NCI-H146 (cell line): Measurements from ENCODE around the gene CMTM3.
"Not testable (repeated sequence)": the region's sequence is repeated elsewhere in the genome, so short reads cannot be mapped to it uniquely, and the experiment has no call there.

Experiments used
- DNase-seq: peaks from one replicate; lab custom pipeline; 2025; lab: John Stamatoyannopoulos, UW

Gene CMTM3

GRCh38 chr16:66604376-66605176 is at the start of gene CMTM3:
CMTM3 (plus strand) TSS chr16:66604704; CDS start chr16:66604806, 102 bp downstream.
- peak; percentile 66 for DNase-seq

- no peak for DNase-seq
Observed at GRCh38 chr16:66560107-66560506, 44.4 kb upstream of the CMTM3 start.

GRCh38 chr16:66561381-66562080 is 43.0 kb upstream of the CMTM3 start:
- DNase-seq = no peak

- no peak for DNase-seq
Observed at GRCh38 chr16:66562409-66562808, 42.1 kb upstream of the CMTM3 start.

GRCh38 chr16:66562986-66563385 is 41.5 kb upstream of the CMTM3 start:
- DNase-seq = no peak

- DNase-seq = no peak
Observed at GRCh38 chr16:66563574-66564334, 40.8 kb upstream of the CMTM3 start.

GRCh38 chr16:66566051-66566901 is 38.2 kb upstream of the CMTM3 start, which contains the start of gene CMTM1:
CMTM1 (plus strand) TSS chr16:66566439; CDS start chr16:66566514, 75 bp downstream.
- no peak for DNase-seq

GRCh38 chr16:66567270-66567669 is 37.2 kb upstream of the CMTM3 start:
- not testable (repeated sequence) for DNase-seq

- DNase-seq = no peak
Observed at GRCh38 chr16:66568355-66568754, 36.1 kb upstream of the CMTM3 start.

GRCh38 chr16:66569131-66569530 is 35.4 kb upstream of the CMTM3 start:
- no peak for DNase-seq

GRCh38 chr16:66569827-66570405 is 34.6 kb upstream of the CMTM3 start:
- no peak for DNase-seq

- DNase-seq = no peak
Observed at GRCh38 chr16:66572356-66572755, 32.1 kb upstream of the CMTM3 start.

GRCh38 chr16:66574081-66574480 is 30.4 kb upstream of the CMTM3 start:
- no peak for DNase-seq

- no peak for DNase-seq
Observed at GRCh38 chr16:66574531-66574930, 30.0 kb upstream of the CMTM3 start.

- no peak for DNase-seq
Observed at GRCh38 chr16:66575060-66575459, 29.4 kb upstream of the CMTM3 start.

- DNase-seq = no peak
Observed at GRCh38 chr16:66576296-66576695, 28.2 kb upstream of the CMTM3 start.

GRCh38 chr16:66578651-66579531 is 25.6 kb upstream of the CMTM3 start, which contains the start of gene CMTM2:
CMTM2 (plus strand) TSS chr16:66579463; CDS start chr16:66579608, 145 bp downstream.
- DNase-seq = no peak

GRCh38 chr16:66580605-66581209 is 23.8 kb upstream of the CMTM3 start:
- DNase-seq = no peak

- DNase-seq = no peak
Observed at GRCh38 chr16:66581246-66581952, 23.1 kb upstream of the CMTM3 start.
